GM12878 (cell line): Measurements from ENCODE around the gene TUFM.

Experiments used
- BHLHE40 ChIP-seq, 2 experiments: fragments of 450-650 bp in 1 of 2; IDR thresholded peaks; 2 replicates each; pipeline ENCODE4 v1.6.1; 2011 to 2017; ENCODE audit warnings: low read depth in 2 of 2, borderline replicate concordance in 1 of 2, improper control_type of control experiment in 1 of 2, low read length in 1 of 2, mild to moderate bottlenecking in 1 of 2
- EP300 ChIP-seq, 2 experiments: fragments of 150-350 bp in 1 of 2; IDR thresholded peaks; 2 replicates each; pipeline ENCODE4 v1.6.1; 2011 to 2012; ENCODE audit warnings: low read depth in 2 of 2, low read length in 2 of 2, borderline replicate concordance in 1 of 2, improper control_type of control experiment in 1 of 2, inconsistent platforms in 1 of 2; ENCODE audit not compliant: control insufficient read depth in 1 of 2
- NFIC ChIP-seq: IDR thresholded peaks from 2 replicates; pipeline ENCODE4 v1.6.1; 2012; ENCODE audit warnings: low read depth, mild to moderate bottlenecking, inconsistent platforms, low read length, moderate library complexity
- POLR2A ChIP-seq: IDR thresholded peaks from 2 replicates; pipeline ENCODE4 v1.6.1; 2011; ENCODE audit warnings: low read depth, mild to moderate bottlenecking, low read length

GRCh38 chr16:28874406-28874805 is 28.3 kb upstream of the TUFM start:
- no peak for TF ChIP-seq POLR2A
- TF ChIP-seq BHLHE40 (IDR thresholded peaks at IDR 0.05; ENCODE audit: borderline replicate concordance in 1 of 2, low read depth in 2 of 2, low read length in 1 of 2), result no peak
- TF ChIP-seq NFIC, result no peak
- TF ChIP-seq EP300 (IDR thresholded peaks at IDR 0.05; ENCODE audit: borderline replicate concordance in 1 of 2, control insufficient read depth in 1 of 2, low read depth in 2 of 2, low read length in 2 of 2), result no peak
